AG09319 (cell line): ENCODE data around the gene GNG7.
"Not testable (repeated sequence)": the region's sequence is repeated elsewhere in the genome, so short reads cannot be mapped to it uniquely, and the experiment has no call there.

Experiments
- DNase-seq: peaks from one replicate; pipeline ENCODE4 v3.0.0-alpha.2; 2010; ENCODE audit warnings: low read depth; ENCODE audit errors: extremely low read depth
- TF ChIP-seq, protein P1 (sequence below): IDR thresholded peaks from 2 replicates; pipeline ENCODE4 v1.5.1; 2011; ENCODE audit warnings: low read depth, mild to moderate bottlenecking, inconsistent platforms, low read length, moderate library complexity

The GNG7 gene

DNA sequence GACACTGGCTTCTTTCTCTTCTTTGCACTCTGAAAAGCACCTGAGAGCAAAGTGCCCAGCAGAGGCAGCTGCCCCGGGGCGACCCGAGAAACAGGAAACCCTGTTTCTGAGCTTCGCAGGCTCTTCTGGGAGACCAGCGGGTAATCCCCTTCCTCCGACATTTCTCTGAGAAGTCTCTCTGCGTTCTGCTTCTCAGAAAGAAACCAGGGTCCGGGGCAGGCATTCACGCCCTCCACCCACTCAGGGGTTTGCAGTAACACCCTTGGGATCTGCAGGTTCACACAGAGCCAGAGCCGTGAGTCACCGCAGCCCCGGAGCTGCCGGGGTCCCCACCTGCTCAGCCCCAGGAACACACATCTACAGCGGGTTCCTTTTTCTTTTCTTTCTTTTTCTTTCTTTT, 140.6 kb downstream of the GNG7 start:
- DNase-seq, result no peak
- TF ChIP-seq, protein P1, sequence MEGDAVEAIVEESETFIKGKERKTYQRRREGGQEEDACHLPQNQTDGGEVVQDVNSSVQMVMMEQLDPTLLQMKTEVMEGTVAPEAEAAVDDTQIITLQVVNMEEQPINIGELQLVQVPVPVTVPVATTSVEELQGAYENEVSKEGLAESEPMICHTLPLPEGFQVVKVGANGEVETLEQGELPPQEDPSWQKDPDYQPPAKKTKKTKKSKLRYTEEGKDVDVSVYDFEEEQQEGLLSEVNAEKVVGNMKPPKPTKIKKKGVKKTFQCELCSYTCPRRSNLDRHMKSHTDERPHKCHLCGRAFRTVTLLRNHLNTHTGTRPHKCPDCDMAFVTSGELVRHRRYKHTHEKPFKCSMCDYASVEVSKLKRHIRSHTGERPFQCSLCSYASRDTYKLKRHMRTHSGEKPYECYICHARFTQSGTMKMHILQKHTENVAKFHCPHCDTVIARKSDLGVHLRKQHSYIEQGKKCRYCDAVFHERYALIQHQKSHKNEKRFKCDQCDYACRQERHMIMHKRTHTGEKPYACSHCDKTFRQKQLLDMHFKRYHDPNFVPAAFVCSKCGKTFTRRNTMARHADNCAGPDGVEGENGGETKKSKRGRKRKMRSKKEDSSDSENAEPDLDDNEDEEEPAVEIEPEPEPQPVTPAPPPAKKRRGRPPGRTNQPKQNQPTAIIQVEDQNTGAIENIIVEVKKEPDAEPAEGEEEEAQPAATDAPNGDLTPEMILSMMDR, result no peak

DNA sequence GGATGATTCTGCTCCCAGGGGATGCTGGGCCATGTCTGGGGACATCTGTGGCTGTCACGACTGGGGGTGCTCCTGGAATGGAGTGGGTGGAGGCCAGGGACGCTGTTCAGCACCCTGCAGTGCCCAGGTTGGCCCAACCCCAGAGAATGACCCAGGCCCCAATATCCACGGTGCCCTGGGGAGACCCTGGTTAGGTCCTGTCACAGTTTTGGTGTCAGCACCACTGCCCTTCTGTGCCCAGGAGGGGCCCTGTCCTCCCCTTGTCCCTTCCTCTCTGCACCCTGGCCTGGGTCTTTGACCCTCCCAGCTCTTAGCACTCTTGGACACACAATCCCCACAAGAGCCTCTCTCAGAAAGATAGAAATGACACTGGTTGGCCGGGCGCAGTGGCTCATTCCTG, 141.3 kb downstream of the GNG7 start:
- TF ChIP-seq, protein P1, result no peak
- no peak for DNase-seq

DNA sequence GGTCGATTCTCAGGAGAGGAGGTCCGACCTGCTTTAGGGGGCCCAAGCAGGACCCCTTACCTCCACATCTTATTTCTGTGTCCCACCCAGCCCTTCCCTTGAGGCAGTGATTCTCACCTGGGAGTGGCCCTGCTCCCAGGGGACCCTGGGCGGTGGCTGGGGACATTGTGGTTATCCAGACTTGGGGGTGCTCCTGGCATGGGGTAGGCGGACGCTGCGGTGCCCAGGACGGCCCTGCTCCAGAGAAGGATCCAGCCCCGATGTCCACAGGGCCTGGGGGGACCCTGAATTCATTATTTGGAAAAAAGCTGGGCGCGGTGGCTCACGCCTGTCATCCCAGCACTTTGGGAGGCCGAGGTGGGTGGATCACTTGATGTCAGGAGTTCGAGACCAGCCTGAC, 142.1 kb downstream of the GNG7 start:
- DNase-seq, result no peak
- TF ChIP-seq, protein P1, result no peak

DNA sequence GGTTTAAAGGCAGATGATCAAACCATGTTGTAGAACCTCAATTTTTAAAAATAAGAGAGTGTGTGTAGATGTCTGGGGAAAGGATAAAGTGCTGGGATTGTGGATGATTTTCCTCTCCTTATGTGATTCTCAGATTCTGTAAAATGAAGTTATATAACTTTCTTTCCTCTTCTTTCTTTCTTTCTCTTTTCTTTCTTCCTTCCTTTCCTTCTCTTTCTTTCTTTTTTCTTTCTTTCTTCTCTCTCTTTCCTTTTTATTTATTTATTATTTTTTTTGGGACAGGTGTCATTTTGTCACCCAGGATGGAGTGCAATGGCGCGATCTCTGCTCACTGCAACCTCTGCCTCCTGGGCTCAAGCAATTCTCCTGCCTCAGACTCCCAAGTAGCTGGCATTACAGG, 144.0 kb downstream of the GNG7 start:
- TF ChIP-seq, protein P1, result no peak
- DNase-seq, result no peak

DNA sequence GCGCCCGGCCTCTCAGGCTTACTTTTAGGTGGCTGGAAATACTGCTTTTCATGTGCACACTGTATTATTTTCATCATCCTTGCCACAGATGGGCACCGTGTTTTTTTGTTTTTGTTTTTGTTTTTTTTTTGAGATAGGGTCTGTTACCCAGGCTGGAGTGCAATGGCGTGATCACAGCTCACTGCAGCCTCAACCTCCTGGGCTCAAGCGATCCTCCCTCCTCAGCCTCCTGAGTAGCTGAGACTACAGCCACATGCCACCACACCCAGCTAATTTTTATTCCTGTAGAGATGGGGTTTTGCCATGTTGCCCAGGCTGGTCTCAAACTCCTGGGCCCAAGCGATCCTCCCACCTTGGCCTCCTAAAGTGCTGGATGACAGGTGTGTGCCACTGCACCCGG, 144.4 kb downstream of the GNG7 start:
- DNase-seq, result not testable (repeated sequence)

DNA sequence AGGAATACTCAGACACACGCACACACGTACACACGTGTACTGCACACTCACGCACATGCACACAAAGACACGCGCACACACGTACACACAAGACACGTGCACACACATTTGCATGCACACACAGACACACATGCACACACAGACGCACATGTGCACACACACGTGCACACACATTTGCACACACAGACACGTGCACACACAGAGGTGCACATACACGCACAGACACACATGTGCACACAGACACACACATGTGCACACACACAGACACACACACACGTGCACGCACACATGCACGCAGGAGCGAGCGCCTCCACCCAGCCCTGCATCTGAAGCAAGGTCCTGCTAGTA, 145.4 kb downstream of the GNG7 start:
- TF ChIP-seq, protein P1, result no peak

DNA sequence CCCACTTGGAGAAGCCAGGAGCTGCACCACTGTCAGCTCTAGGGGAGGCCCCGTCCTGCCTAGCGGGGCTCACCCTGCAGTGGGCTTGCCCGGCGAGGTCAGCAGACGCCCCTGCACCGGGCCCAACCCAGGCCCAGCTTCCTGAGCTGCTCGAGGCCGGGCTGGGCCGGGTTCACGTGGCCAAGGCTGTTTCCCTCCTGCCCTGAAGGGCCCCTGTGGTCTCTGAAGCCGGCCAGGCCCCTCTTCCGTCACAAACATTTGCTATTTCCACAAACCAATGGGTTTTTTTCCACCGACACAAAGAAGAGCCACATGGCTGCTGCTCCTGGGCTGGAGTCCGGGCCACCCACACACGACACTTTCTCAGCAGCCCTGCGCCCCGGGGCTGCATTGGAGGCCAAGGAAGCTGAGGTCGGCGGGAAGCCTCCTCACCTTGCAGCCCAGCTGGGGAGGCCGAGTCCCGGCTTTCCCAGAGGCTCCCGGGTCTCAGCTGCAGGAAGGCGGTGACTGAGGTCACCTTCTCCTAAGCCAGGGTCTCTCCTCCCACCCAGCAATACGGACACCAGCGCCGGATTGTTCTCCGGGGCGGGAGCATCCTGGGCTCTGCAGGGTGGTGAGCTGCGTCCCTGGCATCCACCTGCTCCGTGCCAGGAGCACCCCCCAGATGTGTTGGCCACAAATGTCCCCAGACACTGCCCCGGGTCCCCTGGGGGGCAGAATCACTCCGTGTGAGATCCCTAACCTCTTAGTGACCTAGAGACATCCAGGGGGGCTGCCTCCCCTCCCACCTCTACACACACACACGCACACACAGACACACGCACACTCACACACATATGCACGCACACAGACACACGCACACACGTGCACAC, 146.0 kb downstream of the GNG7 start:
- no peak for DNase-seq
- TF ChIP-seq, protein P1, result no peak

More for the DNA sequence above, 145.4 kb downstream of the GNG7 start:
- no peak for DNase-seq
